GM13977 (cell line): Measurements from ENCODE around the gene NSUN2.
"Not testable (repeated sequence)": the region's sequence is repeated elsewhere in the genome, so short reads cannot be mapped to it uniquely, and the experiment has no call there.

ENCODE experiments used
- DNase-seq: peaks from one replicate; pipeline ENCODE4 v3.0.0; 2012; ENCODE audit warnings: low spot score
- in situ Hi-C: fragments of 300-500 bp; cut with MboI; formaldehyde crosslinking; loops from one replicate; pipeline ENCODE4 v1.12.0; 2022; ENCODE audit warnings: low sequenced_read_pairs, low pct_unique_long_range_greater_than_20kb, mixed read lengths, inconsistent platforms; ENCODE audit not compliant: unreplicated experiment
- TF ChIP-seq, protein P1 (sequence below): IDR thresholded peaks from 2 replicates; pipeline ENCODE4 v1.5.1; 2012; ENCODE audit warnings: mild to moderate bottlenecking, control low read depth; ENCODE audit not compliant: insufficient read depth; ENCODE audit errors: extremely low read depth, missing control alignments

Gene NSUN2

GRCh38 chr5:6675784-6676491, 43.1 kb upstream of the NSUN2 start:
- DNase-seq: no peak
- in situ Hi-C loops: no loop called here

DNA sequence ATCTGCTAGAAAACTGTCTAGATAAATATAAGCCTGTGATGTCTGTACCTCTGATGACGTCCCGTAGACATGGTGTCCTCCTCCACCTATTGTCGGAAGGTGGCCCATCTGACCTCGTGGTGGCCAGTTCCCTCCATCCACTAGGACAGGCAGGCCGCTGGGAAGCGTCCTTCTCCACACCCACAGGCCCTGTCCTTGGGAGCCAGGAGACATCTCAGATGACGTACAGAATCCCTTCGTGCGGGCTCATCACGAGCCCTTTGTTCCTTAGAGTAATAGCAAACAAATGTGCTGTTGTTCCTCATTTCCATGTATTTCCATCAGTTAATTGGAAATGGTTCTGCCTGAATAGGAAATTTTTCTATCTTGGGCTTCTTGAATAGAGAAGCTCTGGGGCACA, 42.0 kb upstream of the NSUN2 start:
- DNase-seq: no peak
- TF ChIP-seq, protein P1, sequence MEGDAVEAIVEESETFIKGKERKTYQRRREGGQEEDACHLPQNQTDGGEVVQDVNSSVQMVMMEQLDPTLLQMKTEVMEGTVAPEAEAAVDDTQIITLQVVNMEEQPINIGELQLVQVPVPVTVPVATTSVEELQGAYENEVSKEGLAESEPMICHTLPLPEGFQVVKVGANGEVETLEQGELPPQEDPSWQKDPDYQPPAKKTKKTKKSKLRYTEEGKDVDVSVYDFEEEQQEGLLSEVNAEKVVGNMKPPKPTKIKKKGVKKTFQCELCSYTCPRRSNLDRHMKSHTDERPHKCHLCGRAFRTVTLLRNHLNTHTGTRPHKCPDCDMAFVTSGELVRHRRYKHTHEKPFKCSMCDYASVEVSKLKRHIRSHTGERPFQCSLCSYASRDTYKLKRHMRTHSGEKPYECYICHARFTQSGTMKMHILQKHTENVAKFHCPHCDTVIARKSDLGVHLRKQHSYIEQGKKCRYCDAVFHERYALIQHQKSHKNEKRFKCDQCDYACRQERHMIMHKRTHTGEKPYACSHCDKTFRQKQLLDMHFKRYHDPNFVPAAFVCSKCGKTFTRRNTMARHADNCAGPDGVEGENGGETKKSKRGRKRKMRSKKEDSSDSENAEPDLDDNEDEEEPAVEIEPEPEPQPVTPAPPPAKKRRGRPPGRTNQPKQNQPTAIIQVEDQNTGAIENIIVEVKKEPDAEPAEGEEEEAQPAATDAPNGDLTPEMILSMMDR: no peak
- in situ Hi-C loops: no loop called here

More at GRCh38 chr5:6675784-6676491, 43.1 kb upstream of the NSUN2 start:
- TF ChIP-seq, protein P1: no peak

DNA sequence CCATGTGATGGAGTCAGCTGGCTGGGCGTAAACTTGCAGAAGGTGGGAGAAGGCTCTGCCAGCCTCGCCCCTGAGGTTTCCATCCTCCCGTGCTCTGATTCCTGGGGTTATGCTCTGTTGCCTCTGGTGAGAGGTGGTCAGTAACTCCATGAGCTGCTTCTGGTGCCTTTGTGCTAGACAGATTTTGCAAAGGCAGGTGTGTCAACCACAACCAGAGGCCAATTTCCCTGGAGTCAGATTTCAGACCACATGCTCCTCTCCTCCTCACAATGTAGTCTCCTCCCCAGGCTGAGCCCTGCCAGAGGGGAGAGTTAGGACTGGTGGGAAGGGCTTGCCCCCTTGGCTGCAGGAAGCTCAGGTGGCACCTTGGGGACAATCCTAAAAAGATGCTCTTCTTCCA, 41.6 kb upstream of the NSUN2 start:
- in situ Hi-C loops: no loop called here
- TF ChIP-seq, protein P1: no peak
- no peak for DNase-seq

- in situ Hi-C loops: no loop called here
- TF ChIP-seq, protein P1: no peak
- DNase-seq: no peak
These were observed 41.1 kb upstream of the NSUN2 start for GRCh38 chr5:6673963-6674362.

GRCh38 chr5:6673031-6673430, 40.2 kb upstream of the NSUN2 start:
- TF ChIP-seq, protein P1: no peak
- in situ Hi-C loops: no loop called here

DNA sequence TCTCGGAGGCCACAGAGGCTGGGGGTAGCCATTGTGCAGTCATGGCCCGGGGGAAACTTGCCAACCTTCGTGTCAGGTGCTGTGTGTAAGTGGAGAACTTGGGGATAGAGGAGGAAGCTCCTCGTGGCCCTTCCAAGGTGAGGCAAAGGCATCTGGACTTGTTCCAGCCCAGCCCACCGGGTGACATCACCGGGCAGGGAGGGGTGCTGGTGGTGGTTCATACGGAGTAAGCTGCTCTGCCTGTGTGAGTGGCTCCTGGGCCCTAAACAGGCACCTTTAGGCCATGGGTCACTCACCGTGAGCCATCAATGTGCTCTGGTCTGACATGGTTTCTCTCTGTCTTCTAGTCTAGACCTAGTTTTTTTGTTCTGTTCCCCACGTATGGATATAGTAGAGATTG, 35.9 kb upstream of the NSUN2 start:
- in situ Hi-C loops, DNase-seq: not testable (repeated sequence)

More at GRCh38 chr5:6673031-6673430, 40.2 kb upstream of the NSUN2 start:
- DNase-seq: no peak

- TF ChIP-seq, protein P1: no peak
- DNase-seq: no peak
- in situ Hi-C loops: no loop called here
These were observed 34.8 kb upstream of the NSUN2 start for GRCh38 chr5:6667648-6668047.
